Keratinocyte (primary cell): ENCODE measurements around the gene CCR9.

Experiments used
- EZH2 ChIP-seq: IDR thresholded peaks from one replicate; pipeline ENCODE4 v1.6.1; 2012; ENCODE audit warnings: inconsistent platforms, mild to moderate bottlenecking, low read length, moderate library complexity
- TF ChIP-seq, protein P1 (sequence below), 3 experiments: IDR thresholded peaks in 1 of 3; conservative IDR thresholded peaks in 1 of 3; optimal IDR thresholded peaks in 1 of 3; 2 replicates in 2 of 3; 3 replicates in 1 of 3; pipeline versions ENCODE3 to v1.5.1; 2011; ENCODE audit warnings: low read length in 3 of 3, mild to moderate bottlenecking in 3 of 3, moderate library complexity in 2 of 3, control low read depth in 1 of 3, inconsistent platforms in 1 of 3; ENCODE audit not compliant: insufficient read depth in 2 of 3; ENCODE audit errors: extremely low read depth in 1 of 3

DNA sequence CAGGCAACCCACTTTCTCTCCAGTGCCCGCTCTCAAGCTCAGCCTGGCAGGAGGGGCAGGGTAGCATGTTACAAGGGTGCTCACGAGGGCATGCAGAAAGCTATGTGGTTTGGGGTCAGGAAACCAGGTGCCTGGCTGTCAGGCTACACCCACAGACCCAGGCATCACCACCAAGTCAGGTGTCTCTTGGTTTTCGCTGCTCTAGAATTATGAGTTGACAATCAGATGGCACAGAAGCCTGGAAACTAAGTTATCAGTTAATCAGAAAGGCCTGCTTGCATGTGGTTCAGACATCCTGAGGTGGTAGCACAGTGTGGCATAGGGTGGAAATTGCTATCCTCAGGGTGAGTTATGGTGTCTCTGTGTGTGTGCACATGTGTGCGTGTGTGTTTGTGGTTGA lies 16.2 kb upstream of the CCR9 start:
- TF ChIP-seq, protein P1, sequence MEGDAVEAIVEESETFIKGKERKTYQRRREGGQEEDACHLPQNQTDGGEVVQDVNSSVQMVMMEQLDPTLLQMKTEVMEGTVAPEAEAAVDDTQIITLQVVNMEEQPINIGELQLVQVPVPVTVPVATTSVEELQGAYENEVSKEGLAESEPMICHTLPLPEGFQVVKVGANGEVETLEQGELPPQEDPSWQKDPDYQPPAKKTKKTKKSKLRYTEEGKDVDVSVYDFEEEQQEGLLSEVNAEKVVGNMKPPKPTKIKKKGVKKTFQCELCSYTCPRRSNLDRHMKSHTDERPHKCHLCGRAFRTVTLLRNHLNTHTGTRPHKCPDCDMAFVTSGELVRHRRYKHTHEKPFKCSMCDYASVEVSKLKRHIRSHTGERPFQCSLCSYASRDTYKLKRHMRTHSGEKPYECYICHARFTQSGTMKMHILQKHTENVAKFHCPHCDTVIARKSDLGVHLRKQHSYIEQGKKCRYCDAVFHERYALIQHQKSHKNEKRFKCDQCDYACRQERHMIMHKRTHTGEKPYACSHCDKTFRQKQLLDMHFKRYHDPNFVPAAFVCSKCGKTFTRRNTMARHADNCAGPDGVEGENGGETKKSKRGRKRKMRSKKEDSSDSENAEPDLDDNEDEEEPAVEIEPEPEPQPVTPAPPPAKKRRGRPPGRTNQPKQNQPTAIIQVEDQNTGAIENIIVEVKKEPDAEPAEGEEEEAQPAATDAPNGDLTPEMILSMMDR (optimal IDR thresholded peaks at IDR 0.05 in 1 of 3, IDR thresholded peaks at IDR 0.05 in 1 of 3, conservative IDR thresholded peaks at IDR 0.05 in 1 of 3; ENCODE audit: extremely low read depth in 1 of 3, insufficient read depth in 2 of 3, low read length in 3 of 3) = no peak
- no peak for TF ChIP-seq EZH2
